ENCODE data around the gene ACTC1.
"Not testable (repeated sequence)": the region's sequence is repeated elsewhere in the genome, so short reads cannot be mapped to it uniquely, and the experiment has no call there.

The ACTC1 gene
- 0 to 0.09 (median 0) reads per million in 4 experiments for total RNA-seq

GRCh38 chr15:34795267-34796081 lies at the start of gene ACTC1:
TSS of gene ACTC1 (minus strand) at chr15:34795549. CDS start at chr15:34794808, 741 bp downstream.
- no peak for DNase-seq

- DNase-seq = no peak
Measured at GRCh38 chr15:34841262-34841725, 45.9 kb upstream of the ACTC1 start.

- no peak for DNase-seq
Measured at GRCh38 chr15:34838282-34838681, 42.9 kb upstream of the ACTC1 start.

GRCh38 chr15:34837246-34838016 lies 42.1 kb upstream of the ACTC1 start:
- DNase-seq = no peak

- DNase-seq = no peak
Measured at GRCh38 chr15:34828145-34828911, 33.0 kb upstream of the ACTC1 start.

- DNase-seq = no peak
Measured at GRCh38 chr15:34821831-34822230, 26.5 kb upstream of the ACTC1 start.

GRCh38 chr15:34820110-34820509 lies 24.8 kb upstream of the ACTC1 start:
- no peak for DNase-seq

GRCh38 chr15:34818526-34818925 lies 23.2 kb upstream of the ACTC1 start:
- no peak for DNase-seq

GRCh38 chr15:34815836-34816235 lies 20.5 kb upstream of the ACTC1 start:
- no peak for DNase-seq

- no peak for DNase-seq
Measured at GRCh38 chr15:34813446-34814190, 18.3 kb upstream of the ACTC1 start.

- DNase-seq = not testable (repeated sequence)
Measured at GRCh38 chr15:34812868-34813365, 17.6 kb upstream of the ACTC1 start.

- no peak for DNase-seq
Measured at GRCh38 chr15:34812369-34812768, 17.0 kb upstream of the ACTC1 start.

GRCh38 chr15:34810443-34811129 lies 15.2 kb upstream of the ACTC1 start:
- no peak for DNase-seq

GRCh38 chr15:34809186-34809585 lies 13.8 kb upstream of the ACTC1 start:
- no peak for DNase-seq

GRCh38 chr15:34808016-34808415 lies 12.7 kb upstream of the ACTC1 start:
- no peak for DNase-seq

- not testable (repeated sequence) for DNase-seq
Measured at GRCh38 chr15:34807241-34807640, 11.9 kb upstream of the ACTC1 start.

GRCh38 chr15:34804776-34805175 lies 9.4 kb upstream of the ACTC1 start:
- no peak for DNase-seq

GRCh38 chr15:34804113-34804512 lies 8.8 kb upstream of the ACTC1 start:
- DNase-seq = no peak

GRCh38 chr15:34802803-34803750 lies 7.7 kb upstream of the ACTC1 start:
- no peak for DNase-seq

GRCh38 chr15:34802371-34802770 lies 7.0 kb upstream of the ACTC1 start:
- no peak for DNase-seq
